OCI-LY1 (cell line): ENCODE measurements around the gene KRTAP16-1.

Experiments used
- H2AFZ ChIP-seq: fragments of 200-600 bp; sonication (generic), shearing (Covaris generic); 2 replicates; pipeline ENCODE4 v1.6.0; 2014; ENCODE audit warnings: antibody characterized with exemption, mild to moderate bottlenecking, low read length
- H3F3A ChIP-seq: fragments of 200-600 bp; sonication (generic), shearing (Covaris generic); 2 replicates; pipeline ENCODE4 v1.6.0; 2014; ENCODE audit warnings: mild to moderate bottlenecking, antibody characterized with exemption, low read length, moderate library complexity; ENCODE audit not compliant: insufficient read depth
- H3K27ac ChIP-seq: fragments of 200-600 bp; sonication (generic); 2 replicates; pipeline ENCODE4 v1.5.1; 2014; ENCODE audit warnings: low read length, mixed run types, mild to moderate bottlenecking, low read depth; ENCODE audit not compliant: poor library complexity, severe bottlenecking
- H3K27me3 ChIP-seq: fragments of 200-600 bp; sonication (generic); 2 replicates; pipeline ENCODE4 v1.6.0; 2014; ENCODE audit warnings: antibody characterized with exemption, mild to moderate bottlenecking, low read length, moderate library complexity; ENCODE audit not compliant: insufficient read depth
- H3K36me3 ChIP-seq: fragments of 200-600 bp; sonication (generic); 2 replicates; pipeline ENCODE4 v1.6.1; 2014; ENCODE audit warnings: mild to moderate bottlenecking, antibody characterized with exemption, low read length, moderate library complexity, mixed read lengths; ENCODE audit not compliant: insufficient read depth
- H3K4me1 ChIP-seq: fragments of 200-600 bp; sonication (generic); 2 replicates; pipeline ENCODE4 v1.5.1; 2014; ENCODE audit warnings: mild to moderate bottlenecking, low read length, moderate library complexity; ENCODE audit not compliant: insufficient read depth, severe bottlenecking
- H3K4me2 ChIP-seq: fragments of 200-600 bp; sonication (generic), shearing (Covaris generic); 2 replicates; pipeline ENCODE4 v1.6.1; 2014; ENCODE audit warnings: low read length
- H3K4me3 ChIP-seq: fragments of 200-600 bp; sonication (generic); 2 replicates; pipeline ENCODE4 v1.5.1; 2014; ENCODE audit warnings: low read length, low read depth, mild to moderate bottlenecking, mixed read lengths; ENCODE audit not compliant: poor library complexity, severe bottlenecking
- H3K79me2 ChIP-seq: fragments of 200-600 bp; shearing (Covaris generic); 2 replicates; pipeline ENCODE4 v1.6.1; 2016; ENCODE audit warnings: mixed run types, low read length, mixed read lengths; ENCODE audit not compliant: insufficient read depth
- H3K9ac ChIP-seq: fragments of 200-600 bp; sonication (generic), shearing (Covaris generic); 2 replicates; pipeline ENCODE4 v1.6.1; 2014; ENCODE audit warnings: mild to moderate bottlenecking, low read length, mixed read lengths
- H3K9me2 ChIP-seq: fragments of 200-600 bp; sonication (generic), shearing (Covaris generic); 2 replicates; pipeline ENCODE4 v1.6.1; 2014; ENCODE audit warnings: low read depth, mild to moderate bottlenecking, low read length, mixed read lengths
- H3K9me3 ChIP-seq: fragments of 200-600 bp; shearing (Covaris generic); 2 replicates; pipeline ENCODE4 v1.6.1; 2014; ENCODE audit warnings: low read length, mixed read lengths
- H4K20me1 ChIP-seq: fragments of 200-600 bp; sonication (generic), shearing (Covaris generic); 2 replicates; pipeline ENCODE4 v1.6.0; 2016; ENCODE audit warnings: mild to moderate bottlenecking, low read length; ENCODE audit not compliant: insufficient read depth
- CTCF ChIP-seq: fragments of 200-600 bp; sonication (generic), shearing (Covaris generic); IDR thresholded peaks from 2 replicates; pipeline ENCODE4 v1.5.1; 2017; ENCODE audit warnings: mild to moderate bottlenecking, antibody characterized with exemption, low read length, moderate library complexity, mixed read lengths
- EZH2 ChIP-seq: fragments of 200-600 bp; sonication (generic), shearing (Covaris generic); IDR thresholded peaks from 2 replicates; pipeline ENCODE4 v1.8.0; 2017; ENCODE audit warnings: borderline replicate concordance, mixed run types, mild to moderate bottlenecking, antibody characterized with exemption, low read length, moderate library complexity, mixed read lengths

The KRTAP16-1 gene

GRCh38 chr17:41345992-41346391, 36.9 kb upstream of the KRTAP16-1 start:
- no peak for TF ChIP-seq EZH2
- no peak for TF ChIP-seq CTCF
- no peaks in the 10 kb centered on the region for H3K36me3 ChIP-seq

GRCh38 chr17:41343029-41343428, 33.9 kb upstream of the KRTAP16-1 start:
- Histone ChIP-seq H3K79me2 (no peaks in the 10 kb centered on the region), H2AFZ (no peak overlapping the region), H4K20me1 (no peaks in the 10 kb centered on the region), H3K27ac (no peak overlapping the region), H3K36me3 (no peaks in the 10 kb centered on the region), H3K9ac (no peak overlapping the region), H3K4me2 (no peak overlapping the region), H3K9me3 (no peaks in the 10 kb centered on the region), H3K4me1 (no peaks in the 10 kb centered on the region), H3K9me2 (no peaks in the 10 kb centered on the region), H3F3A (no peaks in the 10 kb centered on the region), H3K4me3 (no peak overlapping the region), H3K27me3 (no peaks in the 10 kb centered on the region)
- TF ChIP-seq CTCF (no peak), EZH2 (no peak)

More at GRCh38 chr17:41345992-41346391, 36.9 kb upstream of the KRTAP16-1 start:
- no peaks in the 10 kb centered on the region for H3K79me2 ChIP-seq
- no peaks in the 10 kb centered on the region for H3K9me3 ChIP-seq
- no peaks in the 10 kb centered on the region for H3F3A ChIP-seq
- no peak overlapping the region for H3K4me2 ChIP-seq
- H3K9ac ChIP-seq = no peak overlapping the region
- no peak overlapping the region for H2AFZ ChIP-seq
- H3K27ac ChIP-seq = no peak overlapping the region
- no peaks in the 10 kb centered on the region for H3K9me2 ChIP-seq
- no peaks in the 10 kb centered on the region for H3K4me1 ChIP-seq
- no peaks in the 10 kb centered on the region for H3K27me3 ChIP-seq
- no peaks in the 10 kb centered on the region for H4K20me1 ChIP-seq
- H3K4me3 ChIP-seq = no peak overlapping the region

- Histone ChIP-seq H4K20me1 (no peaks in the 10 kb centered on the region), H3K9ac (no peak overlapping the region), H3K4me1 (no peaks in the 10 kb centered on the region), H3K79me2 (no peaks in the 10 kb centered on the region), H2AFZ (no peak overlapping the region), H3K9me2 (no peaks in the 10 kb centered on the region), H3K27me3 (no peaks in the 10 kb centered on the region), H3K4me3 (no peak overlapping the region), H3K9me3 (no peaks in the 10 kb centered on the region), H3K4me2 (no peak overlapping the region), H3K36me3 (no peaks in the 10 kb centered on the region), H3F3A (no peaks in the 10 kb centered on the region), H3K27ac (no peak overlapping the region)
- TF ChIP-seq EZH2 = no peak
- no peak for TF ChIP-seq CTCF
These were observed 32.1 kb upstream of the KRTAP16-1 start for GRCh38 chr17:41340934-41341861.
